ENCODE data around the gene MOCS1. TPM values are rescaled to one million over a fixed set of nuclear protein-coding genes. Genes with fewer than 3 reads are reported as not detected.

MOCS1 gene
- total and polyA plus RNA-seq, 4 donors, result 6.7 to 36.2 (median 29.2) TPM

DNA sequence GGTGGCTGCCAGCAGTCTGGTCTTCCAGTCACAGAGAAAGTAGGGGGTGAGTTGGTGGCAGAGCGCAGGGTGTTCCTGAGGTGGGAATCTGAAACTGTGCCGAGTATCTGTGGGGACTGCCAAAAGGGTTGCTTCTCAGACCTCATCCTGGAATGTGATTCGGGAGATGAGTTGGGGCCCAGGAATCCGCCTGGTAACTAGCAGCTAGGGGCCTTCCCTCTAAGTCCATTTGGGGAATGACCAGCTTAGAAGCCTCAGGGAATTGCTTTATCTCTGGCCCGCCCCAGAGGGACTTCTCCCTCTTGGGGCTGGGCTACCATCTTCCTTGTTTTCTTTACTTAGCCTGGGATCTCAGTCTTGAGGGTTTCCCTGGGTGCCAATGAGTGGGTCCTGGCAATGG, 49.6 kb downstream of the MOCS1 start:
- Histone ChIP-seq H3K36me3 (ENCODE audit: control insufficient read depth in 4 of 4, insufficient read depth in 3 of 4, low read depth in 1 of 4, low read length in 3 of 4) (no peaks in the 10 kb centered on the region), H3K27me3 (ENCODE audit: control insufficient read depth in 4 of 4, insufficient read depth in 4 of 4, low read length in 3 of 4) (no peaks in the 10 kb centered on the region), H3K4me1 (ENCODE audit: control insufficient read depth in 4 of 4, insufficient read depth in 4 of 4, low read length in 3 of 4) (peaks cover 0 to under 1% (median 0%) of the 10 kb centered on the region in 4 donors), H3K9ac (ENCODE audit: low read depth in 1 of 2, low read length in 2 of 2) (no peak overlapping the region), H3K27ac (ENCODE audit: low read depth in 1 of 2, low read length in 2 of 2) (no peak overlapping the region), H3K4me3 (ENCODE audit: low read depth in 1 of 3, low read length in 3 of 3) (no peak overlapping the region), H3K9me3 (ENCODE audit: control insufficient read depth in 4 of 4, low read length in 3 of 4) (no peaks in the 10 kb centered on the region)
- WGBS, result 85% methylated on average over 5 of the region's 5 CpGs
- no peak for TF ChIP-seq EGR1 (IDR thresholded peaks at IDR 0.05; ENCODE audit: low read depth in 2 of 2)
- TF ChIP-seq JUND (IDR thresholded peaks at IDR 0.05), result no peak
- TF ChIP-seq RXRA (IDR thresholded peaks at IDR 0.05), result no peak
- TF ChIP-seq, protein P1, sequence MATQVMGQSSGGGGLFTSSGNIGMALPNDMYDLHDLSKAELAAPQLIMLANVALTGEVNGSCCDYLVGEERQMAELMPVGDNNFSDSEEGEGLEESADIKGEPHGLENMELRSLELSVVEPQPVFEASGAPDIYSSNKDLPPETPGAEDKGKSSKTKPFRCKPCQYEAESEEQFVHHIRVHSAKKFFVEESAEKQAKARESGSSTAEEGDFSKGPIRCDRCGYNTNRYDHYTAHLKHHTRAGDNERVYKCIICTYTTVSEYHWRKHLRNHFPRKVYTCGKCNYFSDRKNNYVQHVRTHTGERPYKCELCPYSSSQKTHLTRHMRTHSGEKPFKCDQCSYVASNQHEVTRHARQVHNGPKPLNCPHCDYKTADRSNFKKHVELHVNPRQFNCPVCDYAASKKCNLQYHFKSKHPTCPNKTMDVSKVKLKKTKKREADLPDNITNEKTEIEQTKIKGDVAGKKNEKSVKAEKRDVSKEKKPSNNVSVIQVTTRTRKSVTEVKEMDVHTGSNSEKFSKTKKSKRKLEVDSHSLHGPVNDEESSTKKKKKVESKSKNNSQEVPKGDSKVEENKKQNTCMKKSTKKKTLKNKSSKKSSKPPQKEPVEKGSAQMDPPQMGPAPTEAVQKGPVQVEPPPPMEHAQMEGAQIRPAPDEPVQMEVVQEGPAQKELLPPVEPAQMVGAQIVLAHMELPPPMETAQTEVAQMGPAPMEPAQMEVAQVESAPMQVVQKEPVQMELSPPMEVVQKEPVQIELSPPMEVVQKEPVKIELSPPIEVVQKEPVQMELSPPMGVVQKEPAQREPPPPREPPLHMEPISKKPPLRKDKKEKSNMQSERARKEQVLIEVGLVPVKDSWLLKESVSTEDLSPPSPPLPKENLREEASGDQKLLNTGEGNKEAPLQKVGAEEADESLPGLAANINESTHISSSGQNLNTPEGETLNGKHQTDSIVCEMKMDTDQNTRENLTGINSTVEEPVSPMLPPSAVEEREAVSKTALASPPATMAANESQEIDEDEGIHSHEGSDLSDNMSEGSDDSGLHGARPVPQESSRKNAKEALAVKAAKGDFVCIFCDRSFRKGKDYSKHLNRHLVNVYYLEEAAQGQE (IDR thresholded peaks at IDR 0.05), result no peak
- no peak for TF ChIP-seq HNF4G (IDR thresholded peaks at IDR 0.05)
- DNase-seq (ENCODE audit: low spot score), result no peak

DNA sequence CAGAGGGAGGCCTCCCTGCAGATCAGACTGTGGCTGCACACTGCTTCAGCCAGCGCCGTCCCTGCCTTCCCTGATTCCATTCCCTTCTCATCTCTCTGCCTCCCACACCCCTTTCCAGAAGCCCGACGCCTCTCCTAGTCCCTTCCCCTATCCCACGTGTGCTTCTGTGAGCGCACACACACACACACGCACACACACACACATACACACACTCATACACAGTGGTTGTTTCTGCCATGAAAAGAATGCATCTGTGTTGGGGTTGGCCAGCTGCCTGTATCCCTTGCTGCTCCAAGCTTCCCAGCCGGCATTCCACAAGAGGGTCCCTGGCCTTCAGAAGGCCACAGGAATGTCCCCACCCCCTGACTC, 51.7 kb downstream of the MOCS1 start:
- no peak overlapping the region for H3K9ac ChIP-seq (ENCODE audit: low read depth in 1 of 2, low read length in 2 of 2)
- H3K27ac ChIP-seq (ENCODE audit: low read depth in 1 of 2, low read length in 2 of 2), result no peak overlapping the region
- 68% methylated on average over 8 of the region's 8 CpGs for WGBS
- no peaks in the 10 kb centered on the region for H3K27me3 ChIP-seq (ENCODE audit: control insufficient read depth in 4 of 4, insufficient read depth in 4 of 4, low read length in 3 of 4)
- no peaks in the 10 kb centered on the region for H3K9me3 ChIP-seq (ENCODE audit: control insufficient read depth in 4 of 4, low read length in 3 of 4)
- DNase-seq (ENCODE audit: low spot score), result no peak
- no peaks in the 10 kb centered on the region for H3K36me3 ChIP-seq (ENCODE audit: control insufficient read depth in 4 of 4, insufficient read depth in 3 of 4, low read depth in 1 of 4, low read length in 3 of 4)
- peaks cover 0 to 5% (median 1%) of the 10 kb centered on the region in 4 donors for H3K4me1 ChIP-seq (ENCODE audit: control insufficient read depth in 4 of 4, insufficient read depth in 4 of 4, low read length in 3 of 4)
- no peak overlapping the region for H3K4me3 ChIP-seq (ENCODE audit: low read depth in 1 of 3, low read length in 3 of 3)
- TF ChIP-seq YY1 (IDR thresholded peaks at IDR 0.05) (no peak), CTCF (IDR thresholded peaks at IDR 0.05; ENCODE audit: low read depth, low read length, missing input control) (no peak), NR2F2 (IDR thresholded peaks at IDR 0.05) (peak; percentile 69), SP1 (IDR thresholded peaks at IDR 0.05) (peak; percentile 25), HNF4G (IDR thresholded peaks at IDR 0.05) (no peak), RXRA (IDR thresholded peaks at IDR 0.05) (peak in 1 of 2 donors; percentile 30)
- TF ChIP-seq, protein P1 (IDR thresholded peaks at IDR 0.05), result peak; percentile 33

Measured in liver (tissue), 9 donors.